SJCRH30 (cell line): ENCODE data around the gene RMDN2. TPM values are rescaled to one million over a fixed set of nuclear protein-coding genes. Genes with fewer than 3 reads are reported as not detected.

ENCODE experiments used
- DNase-seq, 2 experiments: peaks; one replicate each; pipeline ENCODE4 v3.0.0-alpha.2; 2015 to 2020
- H3K27ac ChIP-seq: fragments of 250-450 bp; sonication (Bioruptor Pico); 2 replicates; pipeline ENCODE4 v1.5.1; 2020; ENCODE audit warnings: mild to moderate bottlenecking, moderate library complexity
- H3K27me3 ChIP-seq: fragments of 250-450 bp; sonication (Bioruptor Pico); 2 replicates; pipeline ENCODE4 v1.5.1; 2020; ENCODE audit warnings: mild to moderate bottlenecking, moderate library complexity
- H3K36me3 ChIP-seq: fragments of 250-450 bp; sonication (Bioruptor Pico); 2 replicates; pipeline ENCODE4 v1.5.1; 2020; ENCODE audit warnings: mild to moderate bottlenecking, moderate library complexity
- H3K4me1 ChIP-seq: fragments of 250-450 bp; sonication (Bioruptor Pico); 2 replicates; pipeline ENCODE4 v1.5.1; 2020; ENCODE audit warnings: mild to moderate bottlenecking, moderate library complexity
- H3K4me3 ChIP-seq: fragments of 250-450 bp; sonication (Bioruptor Pico); 2 replicates; pipeline ENCODE4 v1.5.1; 2020; ENCODE audit warnings: mild to moderate bottlenecking, moderate library complexity
- H3K9me3 ChIP-seq: fragments of 250-450 bp; sonication (Bioruptor Pico); replicated peaks from 2 replicates; pipeline ENCODE4 v1.5.1; 2020; ENCODE audit warnings: mild to moderate bottlenecking, moderate library complexity
- total RNA-seq: library from RNA; depleted of rRNA; stranded (reverse); fragments of >200 nt; shearing (Covaris generic); gene quantifications from 2 replicates; pipeline ENCODE4 v1.2.3, GENCODE V29; 2014

Gene RMDN2
- total RNA-seq, 1 experiment from 2014 or later = 2.1 TPM

GRCh38 chr2:37892436-37893114 lies 32.5 kb upstream of the RMDN2 start:
- DNase-seq = no peak
- Histone ChIP-seq H3K4me3 (no peak overlapping the region), H3K27ac (no peak overlapping the region), H3K27me3 (0 out of 2 replicates have a peak, but pooled peaks cover 3% of the 10 kb centered on the region), H3K4me1 (no peaks in the 10 kb centered on the region), H3K36me3 (no peaks in the 10 kb centered on the region), H3K9me3 (no peaks in the 10 kb centered on the region)

GRCh38 chr2:37893327-37893726 lies 31.8 kb upstream of the RMDN2 start:
- Histone ChIP-seq H3K27ac (no peak overlapping the region), H3K36me3 (no peaks in the 10 kb centered on the region), H3K4me1 (no peaks in the 10 kb centered on the region), H3K9me3 (no peaks in the 10 kb centered on the region), H3K4me3 (no peak overlapping the region), H3K27me3 (0 out of 2 replicates have a peak, but pooled peaks cover 3% of the 10 kb centered on the region)
- DNase-seq = no peak

- 0 out of 2 replicates have a peak, but pooled peaks cover 5% of the 10 kb centered on the region for H3K27me3 ChIP-seq
- H3K4me1 ChIP-seq = no peaks in the 10 kb centered on the region
- H3K9me3 ChIP-seq = no peaks in the 10 kb centered on the region
- no peaks in the 10 kb centered on the region for H3K36me3 ChIP-seq
- DNase-seq = no peak
- H3K27ac ChIP-seq = no peak overlapping the region
- no peak overlapping the region for H3K4me3 ChIP-seq
These were observed 31.0 kb upstream of the RMDN2 start for GRCh38 chr2:37894047-37894446.

- Histone ChIP-seq H3K27me3 (0 out of 2 replicates have a peak, but pooled peaks cover 5% of the 10 kb centered on the region), H3K36me3 (no peaks in the 10 kb centered on the region), H3K4me3 (no peak overlapping the region), H3K4me1 (no peaks in the 10 kb centered on the region), H3K27ac (no peak overlapping the region), H3K9me3 (no peaks in the 10 kb centered on the region)
- no peak for DNase-seq
These were observed 30.5 kb upstream of the RMDN2 start for GRCh38 chr2:37894601-37895000.

- H3K27ac ChIP-seq = no peak overlapping the region
- no peak overlapping the region for H3K4me3 ChIP-seq
- DNase-seq = no peak
- no peaks in the 10 kb centered on the region for H3K9me3 ChIP-seq
- 0 out of 2 replicates have a peak, but pooled peaks cover 5% of the 10 kb centered on the region for H3K27me3 ChIP-seq
- no peaks in the 10 kb centered on the region for H3K36me3 ChIP-seq
- H3K4me1 ChIP-seq = no peaks in the 10 kb centered on the region
These were observed 29.9 kb upstream of the RMDN2 start for GRCh38 chr2:37895140-37895539.

GRCh38 chr2:37896319-37896718 lies 28.8 kb upstream of the RMDN2 start:
- Histone ChIP-seq H3K36me3 (no peaks in the 10 kb centered on the region), H3K4me3 (no peak overlapping the region), H3K9me3 (no peaks in the 10 kb centered on the region), H3K27me3 (0 out of 2 replicates have a peak, but pooled peaks cover 5% of the 10 kb centered on the region), H3K27ac (no peak overlapping the region), H3K4me1 (no peaks in the 10 kb centered on the region)
- no peak for DNase-seq

- DNase-seq = no peak
- Histone ChIP-seq H3K4me1 (no peaks in the 10 kb centered on the region), H3K9me3 (no peaks in the 10 kb centered on the region), H3K27ac (no peak overlapping the region), H3K36me3 (no peaks in the 10 kb centered on the region), H3K4me3 (no peak overlapping the region), H3K27me3 (0 out of 2 replicates have a peak, but pooled peaks cover 10% of the 10 kb centered on the region)
These were observed 27.6 kb upstream of the RMDN2 start for GRCh38 chr2:37897511-37897910.

GRCh38 chr2:37898448-37898847 lies 26.6 kb upstream of the RMDN2 start:
- Histone ChIP-seq H3K27me3 (0 out of 2 replicates have a peak, but pooled peaks cover 10% of the 10 kb centered on the region), H3K36me3 (no peaks in the 10 kb centered on the region), H3K27ac (no peak overlapping the region), H3K4me3 (no peak overlapping the region), H3K4me1 (no peaks in the 10 kb centered on the region), H3K9me3 (no peaks in the 10 kb centered on the region)
- DNase-seq = no peak

GRCh38 chr2:37902991-37903390 lies 22.1 kb upstream of the RMDN2 start:
- H3K27me3 ChIP-seq = 0 out of 2 replicates have a peak, but pooled peaks cover 7% of the 10 kb centered on the region
- no peaks in the 10 kb centered on the region for H3K36me3 ChIP-seq
- H3K9me3 ChIP-seq = no peaks in the 10 kb centered on the region
- no peak overlapping the region for H3K27ac ChIP-seq
- H3K4me3 ChIP-seq = no peak overlapping the region
- no peak for DNase-seq
- no peaks in the 10 kb centered on the region for H3K4me1 ChIP-seq

- Histone ChIP-seq H3K9me3 (no peaks in the 10 kb centered on the region), H3K27ac (no peak overlapping the region), H3K4me3 (no peak overlapping the region), H3K27me3 (0 out of 2 replicates have a peak, but pooled peaks cover 5% of the 10 kb centered on the region), H3K36me3 (no peaks in the 10 kb centered on the region), H3K4me1 (no peaks in the 10 kb centered on the region)
- no peak for DNase-seq
These were observed 20.7 kb upstream of the RMDN2 start for GRCh38 chr2:37904425-37904824.

- no peaks in the 10 kb centered on the region for H3K36me3 ChIP-seq
- DNase-seq = no peak
- H3K9me3 ChIP-seq = no peaks in the 10 kb centered on the region
- H3K27ac ChIP-seq = no peak overlapping the region
- no peaks in the 10 kb centered on the region for H3K4me1 ChIP-seq
- H3K27me3 ChIP-seq = 0 out of 2 replicates have a peak, but pooled peaks cover 5% of the 10 kb centered on the region
- no peak overlapping the region for H3K4me3 ChIP-seq
These were observed 20.1 kb upstream of the RMDN2 start for GRCh38 chr2:37904993-37905392.

- no peaks in the 10 kb centered on the region for H3K9me3 ChIP-seq
- H3K4me1 ChIP-seq = no peaks in the 10 kb centered on the region
- H3K27me3 ChIP-seq = 0 out of 2 replicates have a peak, but pooled peaks cover 5% of the 10 kb centered on the region
- no peak overlapping the region for H3K4me3 ChIP-seq
- H3K27ac ChIP-seq = no peak overlapping the region
- no peak for DNase-seq
- no peaks in the 10 kb centered on the region for H3K36me3 ChIP-seq
These were observed 19.0 kb upstream of the RMDN2 start for GRCh38 chr2:37906131-37906530.

- Histone ChIP-seq H3K27ac (no peak overlapping the region), H3K36me3 (no peaks in the 10 kb centered on the region), H3K27me3 (no peaks in the 10 kb centered on the region), H3K4me3 (no peak overlapping the region), H3K4me1 (no peaks in the 10 kb centered on the region), H3K9me3 (no peaks in the 10 kb centered on the region)
- DNase-seq = no peak
These were observed 17.4 kb upstream of the RMDN2 start for GRCh38 chr2:37907501-37908225.

- no peak for DNase-seq
- Histone ChIP-seq H3K36me3 (no peaks in the 10 kb centered on the region), H3K27me3 (no peaks in the 10 kb centered on the region), H3K4me1 (no peaks in the 10 kb centered on the region), H3K27ac (no peak overlapping the region), H3K9me3 (no peaks in the 10 kb centered on the region), H3K4me3 (no peak overlapping the region)
These were observed 13.7 kb upstream of the RMDN2 start for GRCh38 chr2:37911296-37911873.

GRCh38 chr2:37912056-37912455 lies 13.0 kb upstream of the RMDN2 start:
- Histone ChIP-seq H3K36me3 (no peaks in the 10 kb centered on the region), H3K4me1 (no peaks in the 10 kb centered on the region), H3K4me3 (no peak overlapping the region), H3K27ac (no peak overlapping the region), H3K27me3 (no peaks in the 10 kb centered on the region), H3K9me3 (no peaks in the 10 kb centered on the region)
- DNase-seq = no peak
